ENCODE measurements around the gene EN1.

EN1 gene

DNA sequence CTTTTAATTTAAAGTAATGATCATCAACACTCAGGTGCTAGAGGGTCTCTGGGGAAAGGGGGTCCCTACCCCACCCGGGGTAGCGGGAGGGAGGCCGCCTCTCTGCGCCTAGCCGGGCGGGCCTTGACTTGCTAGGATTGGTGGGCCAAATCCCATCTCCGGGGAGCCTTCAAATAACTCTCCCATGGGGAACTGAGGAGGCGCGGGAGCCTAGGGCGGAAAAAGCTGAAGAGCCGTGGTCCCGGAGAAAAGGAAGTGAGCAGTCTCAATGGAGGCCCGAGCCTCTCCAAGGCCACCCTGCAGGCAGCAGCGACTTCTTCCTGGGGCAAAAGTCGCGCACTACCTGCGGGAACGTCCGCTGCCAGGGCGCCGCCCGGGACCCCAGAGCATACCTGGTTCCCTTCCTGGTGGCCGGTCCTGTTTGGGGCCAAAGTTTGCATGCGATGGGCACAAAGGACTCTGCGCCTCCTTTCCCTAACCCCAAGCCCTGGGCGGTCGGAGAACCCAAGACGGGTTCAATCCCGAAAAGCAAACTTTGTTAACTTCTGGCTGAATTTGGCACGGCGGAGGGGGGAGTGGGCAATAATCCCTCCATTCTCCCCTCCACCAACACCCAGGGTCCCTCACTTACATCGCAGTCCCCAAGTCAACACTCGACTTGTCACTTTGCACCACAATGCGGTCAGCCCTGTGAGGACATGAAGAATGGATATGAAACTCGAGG, 13.6 kb downstream of the EN1 start:
- TF ChIP-seq, protein P1, sequence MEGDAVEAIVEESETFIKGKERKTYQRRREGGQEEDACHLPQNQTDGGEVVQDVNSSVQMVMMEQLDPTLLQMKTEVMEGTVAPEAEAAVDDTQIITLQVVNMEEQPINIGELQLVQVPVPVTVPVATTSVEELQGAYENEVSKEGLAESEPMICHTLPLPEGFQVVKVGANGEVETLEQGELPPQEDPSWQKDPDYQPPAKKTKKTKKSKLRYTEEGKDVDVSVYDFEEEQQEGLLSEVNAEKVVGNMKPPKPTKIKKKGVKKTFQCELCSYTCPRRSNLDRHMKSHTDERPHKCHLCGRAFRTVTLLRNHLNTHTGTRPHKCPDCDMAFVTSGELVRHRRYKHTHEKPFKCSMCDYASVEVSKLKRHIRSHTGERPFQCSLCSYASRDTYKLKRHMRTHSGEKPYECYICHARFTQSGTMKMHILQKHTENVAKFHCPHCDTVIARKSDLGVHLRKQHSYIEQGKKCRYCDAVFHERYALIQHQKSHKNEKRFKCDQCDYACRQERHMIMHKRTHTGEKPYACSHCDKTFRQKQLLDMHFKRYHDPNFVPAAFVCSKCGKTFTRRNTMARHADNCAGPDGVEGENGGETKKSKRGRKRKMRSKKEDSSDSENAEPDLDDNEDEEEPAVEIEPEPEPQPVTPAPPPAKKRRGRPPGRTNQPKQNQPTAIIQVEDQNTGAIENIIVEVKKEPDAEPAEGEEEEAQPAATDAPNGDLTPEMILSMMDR (IDR thresholded peaks at IDR 0.05; ENCODE audit: control extremely low read depth, extremely low read depth, low read depth, missing control alignments) = no peak
- ChIA-PET CTCF (no interaction called here), POLR2A (no interaction called here)
- DNase-seq (ENCODE audit: extremely low spot score) = no peak

DNA sequence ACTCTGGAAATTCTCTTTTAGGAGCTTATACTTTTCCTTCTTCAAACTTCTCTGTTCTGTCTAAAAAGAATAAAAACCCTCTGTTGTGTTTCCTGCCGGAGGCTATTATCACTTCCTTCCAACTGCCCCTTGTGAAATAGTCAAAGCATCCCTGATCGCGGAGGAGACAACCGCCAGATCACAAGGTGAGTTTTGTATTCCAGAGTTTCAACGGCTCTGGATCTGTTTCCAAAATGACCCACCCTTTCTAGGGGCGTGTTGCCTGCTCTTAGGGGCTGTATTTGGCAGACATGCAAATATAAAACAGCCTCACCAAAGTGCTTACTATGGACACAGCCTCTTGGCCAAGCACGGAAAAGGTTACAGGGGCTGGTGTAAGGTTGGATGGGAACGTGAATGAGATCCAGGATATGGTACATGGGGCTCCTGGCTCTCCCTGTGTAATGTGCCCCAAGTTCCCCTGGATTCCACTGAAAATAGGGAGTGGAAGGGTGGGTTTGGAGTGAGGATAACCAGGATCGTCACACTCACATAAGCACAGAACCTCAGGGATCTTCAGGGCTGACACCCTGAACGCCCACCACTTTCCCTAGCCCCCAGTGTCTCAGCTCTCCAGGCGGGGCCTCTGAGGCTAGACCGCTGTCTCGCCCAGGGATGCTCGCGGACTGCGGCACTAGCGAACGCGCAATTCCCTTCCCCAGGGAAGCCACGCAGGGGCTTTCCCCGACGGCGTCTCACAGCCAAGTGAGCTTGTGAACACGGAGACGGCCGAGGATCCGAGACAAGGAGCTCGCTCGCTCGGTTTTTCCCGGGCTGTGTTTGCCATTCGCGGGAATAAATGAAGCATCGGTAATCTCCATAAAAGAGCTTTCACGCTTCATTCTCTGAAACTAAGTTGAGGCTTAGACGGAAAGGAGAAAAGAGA, 14.4 kb downstream of the EN1 start:
- ChIA-PET CTCF (interaction anchor here (1.5 kb wide), 1 partner anchor 22 kb away, joined by 5 read pairs; no protein-coding TSS in a partner anchor), POLR2A (no interaction called here)
- TF ChIP-seq, protein P1 (IDR thresholded peaks at IDR 0.05; ENCODE audit: control extremely low read depth, extremely low read depth, low read depth, missing control alignments) = no peak
- no peak for DNase-seq (ENCODE audit: extremely low spot score)

DNA sequence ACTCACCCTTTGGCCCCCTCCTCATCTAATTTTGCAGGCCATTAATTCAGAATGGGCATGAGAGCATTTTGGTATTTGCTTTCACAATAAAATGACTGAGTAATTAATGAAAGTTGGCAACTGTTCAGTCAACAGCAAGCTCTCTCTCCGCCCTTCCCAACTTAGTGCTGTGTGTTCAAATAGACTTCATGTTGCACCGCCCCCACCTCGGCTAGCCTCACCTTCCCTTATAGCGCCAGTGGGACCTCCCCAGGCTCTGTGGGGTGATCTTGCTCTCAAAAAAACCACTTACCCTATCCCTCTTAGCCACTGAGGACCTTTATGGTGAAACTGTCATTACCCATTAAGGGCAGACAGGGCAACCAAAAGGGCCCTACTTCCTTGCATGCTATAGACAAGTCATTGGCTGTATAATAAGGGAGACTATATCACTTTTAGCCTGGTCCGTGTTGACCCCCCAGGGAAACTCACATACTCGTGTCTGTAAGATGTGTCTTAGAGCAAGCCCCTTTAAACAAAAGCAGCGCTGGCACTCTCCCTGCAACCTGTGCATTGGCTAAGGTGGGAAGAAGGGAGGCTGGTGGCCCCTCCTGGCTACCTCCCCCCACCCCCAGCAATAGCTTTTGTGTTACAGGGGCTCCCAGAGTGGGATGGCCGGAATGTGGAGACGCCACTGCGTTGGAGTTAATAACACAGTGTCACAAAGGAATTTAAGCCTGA, 15.2 kb downstream of the EN1 start:
- TF ChIP-seq, protein P1 (IDR thresholded peaks at IDR 0.05; ENCODE audit: control extremely low read depth, extremely low read depth, low read depth, missing control alignments) = no peak
- ChIA-PET POLR2A (no interaction called here), CTCF (interaction anchor here (1.5 kb wide), 1 partner anchor 23 kb away, joined by 5 read pairs; no protein-coding TSS in a partner anchor)
- DNase-seq (ENCODE audit: extremely low spot score) = no peak

DNA sequence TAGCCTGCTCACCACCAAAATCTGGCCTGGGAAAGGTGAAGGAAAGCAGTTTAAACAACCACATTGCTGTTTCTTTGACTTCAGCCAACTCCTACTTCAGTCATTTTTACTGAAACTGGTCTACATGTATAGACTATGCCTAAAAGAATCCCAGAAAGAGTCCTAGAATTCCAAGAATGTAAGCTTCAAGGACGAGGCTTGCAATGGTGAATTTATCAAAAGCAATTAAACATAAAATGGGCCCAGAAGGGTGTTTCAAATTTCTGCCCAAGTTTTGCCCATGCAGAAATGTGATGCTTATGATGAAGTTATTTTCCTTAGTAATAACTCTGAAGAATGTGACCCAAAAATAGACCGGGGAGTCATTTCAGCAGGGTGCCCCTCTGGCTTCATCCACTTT, 16.6 kb downstream of the EN1 start:
- DNase-seq (ENCODE audit: extremely low spot score) = no peak
- POLR2A ChIA-PET = no interaction called here
- TF ChIP-seq, protein P1 (IDR thresholded peaks at IDR 0.05; ENCODE audit: control extremely low read depth, extremely low read depth, low read depth, missing control alignments) = no peak
- CTCF ChIA-PET = no interaction called here

DNA sequence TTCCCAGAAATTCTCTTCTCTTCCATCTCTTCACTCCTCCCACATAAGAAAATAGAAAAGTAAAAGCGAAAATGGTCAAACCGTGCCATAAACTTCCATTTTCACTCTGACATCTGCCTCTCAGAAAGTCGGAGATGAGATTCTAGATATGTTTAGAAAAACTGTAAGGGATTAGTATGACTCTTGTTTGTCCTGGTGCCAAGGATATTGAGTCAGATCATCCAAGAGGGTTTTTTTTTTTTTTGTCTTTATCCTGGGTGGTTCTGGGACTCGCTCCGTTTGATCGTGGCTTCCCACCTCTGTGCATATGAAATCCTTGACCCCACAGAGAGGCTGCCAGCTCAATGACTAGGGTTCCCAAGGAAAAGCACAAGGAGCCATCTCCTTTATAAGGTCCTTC, 17.3 kb downstream of the EN1 start:
- no peak for DNase-seq (ENCODE audit: extremely low spot score)
- TF ChIP-seq, protein P1 (IDR thresholded peaks at IDR 0.05; ENCODE audit: control extremely low read depth, extremely low read depth, low read depth, missing control alignments) = no peak
- CTCF ChIA-PET = no interaction called here
- POLR2A ChIA-PET = no interaction called here

DNA sequence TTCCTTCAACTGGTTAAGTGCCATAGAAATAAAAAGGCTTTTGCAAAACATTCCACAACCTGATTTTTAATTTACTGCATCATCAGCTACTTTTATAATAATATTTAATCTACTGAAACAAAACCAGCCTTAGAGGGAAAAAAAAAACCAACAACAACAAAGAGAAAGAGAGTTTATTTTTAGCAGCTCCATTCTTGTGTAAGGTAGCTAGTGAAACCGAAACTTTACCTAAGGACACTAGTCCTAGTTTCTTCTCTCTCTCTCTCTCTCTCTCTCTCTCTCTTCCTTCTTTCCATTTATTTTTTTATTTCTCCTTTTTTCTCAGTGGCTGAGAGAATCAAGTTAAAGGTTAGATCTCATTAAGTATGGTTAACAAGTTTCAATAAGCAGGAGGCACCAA, 21.4 kb downstream of the EN1 start:
- CTCF ChIA-PET = interaction anchor here (1.0 kb wide), 1 partner anchor 10 kb away, joined by 3 read pairs; no protein-coding TSS in a partner anchor
- TF ChIP-seq, protein P1 (IDR thresholded peaks at IDR 0.05; ENCODE audit: control extremely low read depth, extremely low read depth, low read depth, missing control alignments) = no peak
- POLR2A ChIA-PET = no interaction called here
- no peak for DNase-seq (ENCODE audit: extremely low spot score)
